RCC 7860 (cell line): ENCODE data around the gene ATP7B.

Experiments
- DNase-seq: peaks from one replicate; pipeline ENCODE4 v3.0.0-alpha.2; 2015; ENCODE audit warnings: low spot score
- FAIRE-seq: peaks from 2 replicates; lab custom pipeline; 2012; peaks lifted over from hg19 to GRCh38; lab: Jason Lieb, UNC

ATP7B gene

GRCh38 chr13:51902776-51903175 is 108.5 kb downstream of the ATP7B start:
- no peak for DNase-seq
- FAIRE-seq, result no peak

GRCh38 chr13:51900471-51900870 is 110.8 kb downstream of the ATP7B start:
- no peak for FAIRE-seq

GRCh38 chr13:51895906-51896888 is 115.1 kb downstream of the ATP7B start:
- no peak for FAIRE-seq
- DNase-seq, result no peak

More at GRCh38 chr13:51900471-51900870, 110.8 kb downstream of the ATP7B start:
- no peak for DNase-seq

GRCh38 chr13:51894239-51894638 is 117.0 kb downstream of the ATP7B start:
- no peak for FAIRE-seq
- DNase-seq, result no peak

GRCh38 chr13:51892657-51893056 is 118.6 kb downstream of the ATP7B start:
- no peak for FAIRE-seq
- DNase-seq, result no peak

- DNase-seq (no peak), FAIRE-seq (no peak)
Measured at GRCh38 chr13:51887468-51887867, 123.8 kb downstream of the ATP7B start.

- no peak for FAIRE-seq
Measured at GRCh38 chr13:51885651-51886050, 125.6 kb downstream of the ATP7B start.

GRCh38 chr13:51883226-51883600 is 128.0 kb downstream of the ATP7B start:
- no peak for FAIRE-seq
- DNase-seq, result no peak

More at GRCh38 chr13:51885651-51886050, 125.6 kb downstream of the ATP7B start:
- DNase-seq, result no peak
